ENCODE results near the gene PWWP2B. TPM values are rescaled to one million over a fixed set of nuclear protein-coding genes. Genes with fewer than 3 reads are reported as not detected.

Gene PWWP2B
- total and polyA plus RNA-seq, 10 of the 15 experiments (the other 5 are each of a cell fraction or from before 2014, with no cell fraction given) = 0.04 to 0.87 (median 0.35) TPM; not detected in 4

DNA sequence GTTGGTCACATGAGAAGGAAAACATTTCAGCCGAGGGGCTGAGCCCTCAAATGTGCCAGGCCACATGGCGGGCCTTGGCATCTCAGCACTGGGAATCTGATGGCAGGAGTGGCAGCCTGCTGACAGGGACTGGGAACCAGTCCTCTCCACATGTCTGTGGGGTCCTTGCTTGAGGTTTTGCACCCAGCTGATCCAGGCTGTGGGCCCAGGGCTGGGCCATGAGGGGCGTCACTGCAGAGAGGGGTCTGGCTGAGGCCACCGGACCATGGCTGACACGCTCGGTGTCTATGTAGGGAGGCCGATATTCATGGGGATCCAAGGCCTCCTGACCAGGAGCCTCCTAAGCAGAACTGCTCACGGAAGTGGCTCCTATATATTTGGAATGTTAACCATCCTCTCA lies 31.0 kb upstream of the PWWP2B start:
- Histone ChIP-seq H3K4me1 (ENCODE audit: control insufficient read depth, insufficient read depth, low read length) (no peaks in the 10 kb centered on the region), H2AFZ (ENCODE audit: control insufficient read depth, low read depth, low read length) (no peak overlapping the region), H3K36me3 (ENCODE audit: control insufficient read depth in 2 of 2, insufficient read depth in 2 of 2, low read length in 1 of 2) (no peaks in the 10 kb centered on the region), H3K27ac (ENCODE audit: control insufficient read depth, insufficient read depth) (no peak overlapping the region), H3K79me2 (ENCODE audit: control insufficient read depth, insufficient read depth, low read length) (no peaks in the 10 kb centered on the region), H3K27me3 (replicated peaks in 1 of 2; ENCODE audit: control insufficient read depth in 2 of 2, insufficient read depth in 2 of 2, low read length in 1 of 2) (no peaks in the 10 kb centered on the region), H3K4me2 (ENCODE audit: control insufficient read depth, insufficient read depth) (no peak overlapping the region), H3K4me3 (no peak overlapping the region), H3K9ac (ENCODE audit: control insufficient read depth, insufficient read depth, low read length) (no peak overlapping the region), H4K20me1 (ENCODE audit: control insufficient read depth, insufficient read depth) (no peaks in the 10 kb centered on the region), H3K9me3 (replicated peaks; ENCODE audit: control insufficient read depth, insufficient read depth, low read length) (no peaks in the 10 kb centered on the region; the same call in 2 of the 3 replicates)
- in situ Hi-C loops (cut with MboI) = no loop called here
- ChIA-PET SMC1A (ENCODE audit: uncharacterized antibody, unreplicated experiment) (no interaction called here), CTCF (interaction anchor here (0.5 kb wide), 1 partner anchor 221 kb away, joined by 3 read pairs; no protein-coding TSS in a partner anchor), POLR2A (no interaction called here), RAD21 (ENCODE audit: unreplicated experiment) (no interaction called here)
- intact Hi-C loops (cut with micrococcal nuclease; ENCODE audit: unreplicated experiment) = no loop called here
- DNase-seq (ENCODE audit: low read depth, low spot score) = no peak
- TF ChIP-seq CHD1 (IDR thresholded peaks at IDR 0.05; ENCODE audit: low read depth, low read length) (no peak), KLF5 (IDR thresholded peaks at IDR 0.05; ENCODE audit: partially characterized antibody) (no peak), MYB (IDR thresholded peaks at IDR 0.05; ENCODE audit: borderline replicate concordance, low read depth, low read length) (no peak), STAT1 (conservative IDR thresholded peaks at IDR 0.05) (no peak), BRCA1 (IDR thresholded peaks at IDR 0.05; ENCODE audit: low read depth, low read length) (no peak), BCL11A (IDR thresholded peaks at IDR 0.05; ENCODE audit: low read depth, low read length) (no peak), ZNF24 (IDR thresholded peaks at IDR 0.05) (no peak), KAT2A (conservative IDR thresholded peaks at IDR 0.05; ENCODE audit: control insufficient read depth, low read depth, low read length) (no peak), TARDBP (IDR thresholded peaks at IDR 0.05; ENCODE audit: borderline replicate concordance) (no peak), ZNF217 (IDR thresholded peaks at IDR 0.05) (no peak), CEBPZ (IDR thresholded peaks at IDR 0.05; ENCODE audit: low read depth, low read length) (no peak), CBX3 (IDR thresholded peaks at IDR 0.05; ENCODE audit: borderline replicate concordance, low read depth) (no peak), IKZF2 (IDR thresholded peaks at IDR 0.05) (no peak), ELK1 (IDR thresholded peaks at IDR 0.05; ENCODE audit: low read depth, low read length) (no peak), IRF3 (IDR thresholded peaks at IDR 0.05) (no peak), ZNF384 (IDR thresholded peaks at IDR 0.05; ENCODE audit: borderline replicate concordance, low read depth, low read length) (no peak)
- TF ChIP-seq, protein P1, sequence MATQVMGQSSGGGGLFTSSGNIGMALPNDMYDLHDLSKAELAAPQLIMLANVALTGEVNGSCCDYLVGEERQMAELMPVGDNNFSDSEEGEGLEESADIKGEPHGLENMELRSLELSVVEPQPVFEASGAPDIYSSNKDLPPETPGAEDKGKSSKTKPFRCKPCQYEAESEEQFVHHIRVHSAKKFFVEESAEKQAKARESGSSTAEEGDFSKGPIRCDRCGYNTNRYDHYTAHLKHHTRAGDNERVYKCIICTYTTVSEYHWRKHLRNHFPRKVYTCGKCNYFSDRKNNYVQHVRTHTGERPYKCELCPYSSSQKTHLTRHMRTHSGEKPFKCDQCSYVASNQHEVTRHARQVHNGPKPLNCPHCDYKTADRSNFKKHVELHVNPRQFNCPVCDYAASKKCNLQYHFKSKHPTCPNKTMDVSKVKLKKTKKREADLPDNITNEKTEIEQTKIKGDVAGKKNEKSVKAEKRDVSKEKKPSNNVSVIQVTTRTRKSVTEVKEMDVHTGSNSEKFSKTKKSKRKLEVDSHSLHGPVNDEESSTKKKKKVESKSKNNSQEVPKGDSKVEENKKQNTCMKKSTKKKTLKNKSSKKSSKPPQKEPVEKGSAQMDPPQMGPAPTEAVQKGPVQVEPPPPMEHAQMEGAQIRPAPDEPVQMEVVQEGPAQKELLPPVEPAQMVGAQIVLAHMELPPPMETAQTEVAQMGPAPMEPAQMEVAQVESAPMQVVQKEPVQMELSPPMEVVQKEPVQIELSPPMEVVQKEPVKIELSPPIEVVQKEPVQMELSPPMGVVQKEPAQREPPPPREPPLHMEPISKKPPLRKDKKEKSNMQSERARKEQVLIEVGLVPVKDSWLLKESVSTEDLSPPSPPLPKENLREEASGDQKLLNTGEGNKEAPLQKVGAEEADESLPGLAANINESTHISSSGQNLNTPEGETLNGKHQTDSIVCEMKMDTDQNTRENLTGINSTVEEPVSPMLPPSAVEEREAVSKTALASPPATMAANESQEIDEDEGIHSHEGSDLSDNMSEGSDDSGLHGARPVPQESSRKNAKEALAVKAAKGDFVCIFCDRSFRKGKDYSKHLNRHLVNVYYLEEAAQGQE (IDR thresholded peaks at IDR 0.05; ENCODE audit: low read depth, low read length) = no peak
- WGBS (ENCODE audit: insufficient coverage, insufficient replicate concordance, low lambda C conversion rate, missing lambda C conversion rate) = 75% methylated on average over 8 of the region's 8 CpGs
- no peak for ATAC-seq
- BruUV-seq (replicated peaks) = no TSS peak
- no peak for FAIRE-seq
